Spinal cord (tissue), 10 donors: ENCODE results near the gene KRTAP22-2. TPM values are rescaled to one million over a fixed set of nuclear protein-coding genes. Genes with fewer than 3 reads are reported as not detected.

ENCODE experiments used
- DNase-seq, 6 donors: peaks; one replicate each; pipeline versions ENCODE4 v3.0.0 to v3.0.0-alpha.2; 2013 to 2015; ENCODE audit warnings: low spot score in 6 of 6, low read depth in 4 of 6
- H3K27ac ChIP-seq: one replicate; pipeline ENCODE4 v1.5.1; 2013; ENCODE audit warnings: low read depth, low read length, control low read depth
- H3K27me3 ChIP-seq: one replicate; pipeline ENCODE4 v1.6.1; 2013; ENCODE audit warnings: low read length; ENCODE audit not compliant: control insufficient read depth, insufficient read depth
- H3K36me3 ChIP-seq: one replicate; pipeline ENCODE4 v1.6.1; 2013; ENCODE audit warnings: low read length; ENCODE audit not compliant: control insufficient read depth, insufficient read depth
- H3K4me1 ChIP-seq: one replicate; pipeline ENCODE4 v1.6.1; 2013; ENCODE audit warnings: low read length; ENCODE audit not compliant: control insufficient read depth, insufficient read depth
- H3K4me3 ChIP-seq: one replicate; pipeline ENCODE4 v1.5.1; 2013; ENCODE audit warnings: low read depth, low read length, control low read depth
- H3K9me3 ChIP-seq: one replicate; pipeline ENCODE4 v1.6.1; 2013; ENCODE audit warnings: low read length; ENCODE audit not compliant: control insufficient read depth, insufficient read depth
- WGBS: methylation state at CpG from one replicate; pipeline ENCODE4 v1.1.5; 2013; ENCODE audit warnings: missing lambda C conversion rate; ENCODE audit not compliant: insufficient coverage; 5-methylcytosine and 5-hydroxymethylcytosine counted together
- long read RNA-seq, 4 donors: transcript quantifications; one replicate each; lab custom pipeline, GENCODE V29; 2026
- polyA plus RNA-seq, 2 donors: library from polyadenylated mRNA; unstranded; fragments of 120-200 nt; gene quantifications; one replicate each; pipeline ENCODE4 v1.2.1, GENCODE V29; 2013; ENCODE audit not compliant: insufficient read length in 2 of 2
- total RNA-seq, 2 donors: library from RNA; depleted of rRNA in 1 of 2; stranded (reverse); fragments of 120-200 nt in 1 of 2; fragments of >200 nt in 1 of 2; gene quantifications; one replicate each; pipeline versions ENCODE4 v1.2.3 to v1.2.4, GENCODE V29; 2013 to 2014
- donor health status: healthy.

The KRTAP22-2 gene
- not detected for total RNA-seq
- not detected for polyA plus RNA-seq
- long read RNA-seq, donor 1 = 0 reads
- long read RNA-seq, donor 2 = 0 reads
- long read RNA-seq, donor 3 = 0 reads
- long read RNA-seq, donor 4 = 0 reads

DNA sequence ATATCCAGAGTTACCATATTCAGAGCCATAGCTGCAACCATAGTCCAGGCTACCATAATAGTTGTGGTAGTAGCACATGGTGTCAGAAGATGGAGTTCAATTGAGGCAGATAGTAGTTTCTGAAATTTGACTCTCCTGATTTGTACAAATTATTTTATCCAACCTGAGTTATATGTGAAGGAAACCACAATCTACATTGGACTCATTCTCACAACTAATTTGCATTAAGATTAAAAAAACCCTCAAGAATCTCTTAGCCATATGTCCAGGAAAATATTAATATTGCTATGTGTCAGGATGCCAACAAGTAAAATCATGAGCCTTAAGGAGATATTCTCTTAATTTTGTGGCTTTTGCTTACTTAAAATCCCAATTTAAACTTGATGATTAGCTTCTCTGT lies at the start of gene KRTAP22-2:
KRTAP22-2 (minus strand) TSS at position 101 of the 400 bp plus-strand sequence.
- H3K27me3 ChIP-seq = no peaks in the 10 kb centered on the region
- DNase-seq = no peak
- H3K27ac ChIP-seq = no peak within 1 kb of the TSS
- H3K36me3 ChIP-seq = no peaks in the 10 kb centered on the region
- no peak within 1 kb of the TSS for H3K4me3 ChIP-seq
- H3K4me1 ChIP-seq = no peaks in the 10 kb centered on the region
- no peaks in the 10 kb centered on the region for H3K9me3 ChIP-seq

DNA sequence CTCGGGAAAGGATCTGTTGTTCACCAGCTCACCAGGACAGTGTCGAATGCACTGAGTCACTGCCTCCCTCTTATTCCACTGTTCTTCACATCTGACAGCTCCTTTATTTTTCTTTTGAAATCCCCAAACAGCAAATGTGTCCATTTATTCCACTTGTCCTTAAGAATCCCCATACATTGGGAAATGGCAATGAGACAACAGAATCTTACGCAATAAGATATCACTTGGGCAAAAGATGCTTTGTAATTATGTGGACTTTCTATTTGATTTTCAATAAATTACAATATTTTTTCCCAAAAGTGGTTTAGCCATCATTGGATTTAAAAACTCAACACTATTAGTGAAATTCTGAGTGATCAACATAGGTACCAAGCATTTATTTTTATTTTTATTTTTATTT lies 48.5 kb upstream of the KRTAP22-2 start:
- no CpG with 5 or more reads among the region's 3 CpGs for WGBS
- DNase-seq = no peak
- Histone ChIP-seq H3K36me3 (no peaks in the 10 kb centered on the region), H3K27me3 (no peaks in the 10 kb centered on the region), H3K4me3 (no peak overlapping the region), H3K9me3 (no peaks in the 10 kb centered on the region), H3K4me1 (no peaks in the 10 kb centered on the region), H3K27ac (no peak overlapping the region)

DNA sequence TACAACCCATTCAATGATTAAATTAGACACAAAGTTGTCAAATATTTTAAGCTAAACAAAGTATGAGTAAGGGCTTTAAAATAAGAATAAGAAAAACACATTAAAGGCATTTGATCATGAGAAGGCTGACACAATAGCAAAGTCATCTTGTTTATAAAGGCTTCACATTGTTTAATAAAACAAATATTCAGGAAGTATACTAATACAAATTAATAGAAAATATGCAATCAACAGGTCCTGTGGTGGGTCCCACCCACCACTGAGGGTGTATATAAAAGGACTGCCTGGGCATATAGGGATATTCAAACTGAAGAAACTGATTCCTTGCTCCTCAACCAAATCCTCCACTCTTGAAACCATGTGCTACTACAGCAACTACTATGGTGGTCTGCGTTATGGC lies 44.7 kb upstream of the KRTAP22-2 start, which contains the start of gene KRTAP20-2:
KRTAP20-2 (plus strand) TSS at position 301 of the 400 bp plus-strand sequence; CDS start at position 359, 58 bp downstream.
- H3K27ac ChIP-seq = no peak within 1 kb of the TSS
- no CpG with 5 or more reads among the region's 1 CpG for WGBS
- no peak for DNase-seq

DNA sequence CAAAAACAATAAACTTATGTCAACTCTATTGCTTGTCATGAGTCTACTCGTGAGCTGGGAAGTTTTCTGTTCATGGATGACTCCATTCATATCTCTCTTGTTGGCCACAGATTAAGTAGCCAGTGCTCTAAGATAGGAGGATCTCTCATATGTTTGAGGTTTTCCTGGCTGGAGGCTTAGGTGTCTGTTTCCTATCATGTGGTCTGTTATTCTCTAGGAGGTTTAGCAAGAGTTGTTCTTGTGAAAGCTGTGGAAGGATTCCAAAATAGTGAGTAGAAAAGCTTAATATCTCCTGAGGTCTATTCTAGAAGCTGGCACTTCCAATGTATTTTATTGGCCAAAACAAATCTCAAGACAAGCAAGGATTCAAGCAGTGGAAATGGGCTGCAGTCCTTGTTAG lies 39.0 kb upstream of the KRTAP22-2 start:
- 78% methylated on average over 1 of the region's 1 CpG for WGBS
- no peaks in the 10 kb centered on the region for H3K36me3 ChIP-seq
- no peak overlapping the region for H3K4me3 ChIP-seq
- no peaks in the 10 kb centered on the region for H3K27me3 ChIP-seq
- no peak for DNase-seq
- H3K4me1 ChIP-seq = no peaks in the 10 kb centered on the region
- no peaks in the 10 kb centered on the region for H3K9me3 ChIP-seq
- no peak overlapping the region for H3K27ac ChIP-seq

More for the DNA sequence above, 44.7 kb upstream of the KRTAP22-2 start, which contains the start of gene KRTAP20-2:
- H3K4me1 ChIP-seq = no peaks in the 10 kb centered on the region
- H3K27me3 ChIP-seq = no peaks in the 10 kb centered on the region
- no peaks in the 10 kb centered on the region for H3K9me3 ChIP-seq
- H3K4me3 ChIP-seq = no peak within 1 kb of the TSS
- no peaks in the 10 kb centered on the region for H3K36me3 ChIP-seq

DNA sequence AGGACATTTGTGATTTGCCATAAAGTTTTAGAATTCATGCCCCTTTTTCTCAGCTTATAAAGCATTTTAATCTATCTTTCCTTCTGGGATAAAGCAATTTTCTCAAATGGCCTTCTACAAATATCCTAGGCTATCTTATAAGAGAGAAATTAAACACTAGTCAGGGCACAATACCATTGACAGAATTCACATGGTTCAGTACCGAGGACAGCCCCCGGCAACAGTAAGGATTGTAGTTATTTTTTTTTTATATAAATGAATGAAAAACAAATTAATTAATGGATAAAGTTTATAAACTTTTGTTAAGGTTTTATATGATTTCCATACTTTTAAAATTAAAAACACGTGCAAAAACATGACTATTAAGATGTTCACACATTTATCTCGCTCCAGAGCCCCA lies 37.9 kb upstream of the KRTAP22-2 start:
- no peak for DNase-seq
- no CpG with 5 or more reads among the region's 4 CpGs for WGBS
- Histone ChIP-seq H3K27me3 (no peaks in the 10 kb centered on the region), H3K36me3 (no peaks in the 10 kb centered on the region), H3K27ac (no peak overlapping the region), H3K9me3 (no peaks in the 10 kb centered on the region), H3K4me3 (no peak overlapping the region), H3K4me1 (no peaks in the 10 kb centered on the region)

DNA sequence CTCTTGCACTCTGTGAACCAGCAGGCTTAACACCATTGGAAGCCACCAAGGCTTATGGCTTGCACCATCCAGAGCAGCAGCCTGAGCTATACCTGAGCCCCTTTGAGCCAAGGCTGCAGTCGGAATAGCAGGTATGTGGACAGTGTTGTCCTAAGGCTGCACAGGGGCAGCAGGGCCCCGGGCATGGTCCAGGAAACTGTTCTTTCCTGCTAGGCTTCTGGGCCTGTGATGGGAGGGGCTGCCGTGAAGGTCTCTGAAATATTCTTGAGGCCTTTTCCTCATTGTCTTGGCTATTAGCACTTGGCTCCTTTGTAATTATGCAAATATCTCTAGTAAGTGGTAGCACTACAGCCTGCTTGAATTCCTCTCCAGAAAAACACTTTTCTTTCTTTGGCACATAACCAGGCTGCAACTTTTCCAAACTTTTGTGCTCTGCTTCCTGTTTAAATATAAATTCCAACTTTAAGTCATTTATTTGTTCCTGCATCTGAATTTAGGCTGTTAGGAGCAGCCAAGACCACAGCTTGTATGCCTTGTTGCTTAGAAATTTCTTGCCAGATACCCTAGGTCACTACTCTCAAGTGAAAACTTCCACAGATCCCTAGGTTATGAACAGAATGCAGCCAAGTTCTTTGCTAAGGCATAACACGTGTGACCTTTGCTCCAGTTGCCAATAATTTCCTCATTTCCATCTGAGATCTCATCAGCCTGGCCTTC lies 35.4 kb upstream of the KRTAP22-2 start:
- no peaks in the 10 kb centered on the region for H3K9me3 ChIP-seq
- no peak overlapping the region for H3K4me3 ChIP-seq
- 77% methylated on average over 2 of the region's 4 CpGs for WGBS
- no peaks in the 10 kb centered on the region for H3K4me1 ChIP-seq
- no peak for DNase-seq
- H3K27me3 ChIP-seq = no peaks in the 10 kb centered on the region
- no peaks in the 10 kb centered on the region for H3K36me3 ChIP-seq
- no peak overlapping the region for H3K27ac ChIP-seq

DNA sequence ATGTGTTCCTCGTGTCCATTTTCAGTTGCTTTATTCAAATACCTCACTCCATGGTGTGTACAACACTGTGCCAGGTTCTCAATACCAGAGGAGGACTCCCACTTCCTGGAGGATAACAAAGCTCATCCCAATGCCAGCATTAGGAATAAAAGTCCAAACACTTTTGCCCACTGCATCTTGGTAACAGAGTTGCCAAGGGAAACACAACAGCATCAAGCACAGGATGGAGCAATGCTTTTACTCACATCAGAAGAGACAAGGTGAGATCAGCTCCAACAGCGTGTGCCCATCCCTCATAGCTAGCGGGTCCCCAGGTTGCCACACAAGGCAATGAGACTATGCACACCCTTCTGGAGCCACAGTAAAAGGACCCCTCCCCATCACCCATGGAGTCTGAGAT lies 33.2 kb upstream of the KRTAP22-2 start:
- no peak overlapping the region for H3K27ac ChIP-seq
- H3K36me3 ChIP-seq = no peaks in the 10 kb centered on the region
- no peak for DNase-seq
- H3K4me1 ChIP-seq = no peaks in the 10 kb centered on the region
- WGBS = 91% methylated on average over 3 of the region's 3 CpGs
- H3K4me3 ChIP-seq = no peak overlapping the region
- H3K27me3 ChIP-seq = no peaks in the 10 kb centered on the region
- H3K9me3 ChIP-seq = no peaks in the 10 kb centered on the region

DNA sequence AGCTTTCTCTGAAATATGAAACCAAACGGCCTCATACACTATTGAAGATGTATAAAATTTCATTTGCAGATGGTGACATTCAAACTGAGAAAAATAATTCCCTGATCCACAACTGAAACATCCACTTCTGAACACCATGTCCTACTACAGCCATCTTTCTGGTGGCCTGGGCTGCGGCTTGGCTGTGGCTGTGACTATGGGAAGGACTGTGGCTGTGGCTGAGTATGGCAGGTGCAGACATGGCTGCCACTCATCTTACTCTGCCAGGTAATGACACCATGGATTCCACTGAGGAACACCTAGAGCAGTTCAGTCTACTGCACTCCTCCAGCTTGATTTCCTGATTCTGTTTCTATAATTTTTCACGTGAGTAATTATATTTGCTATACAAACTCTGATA lies 30.3 kb upstream of the KRTAP22-2 start, which contains the start of gene KRTAP20-4:
KRTAP20-4 (plus strand) TSS at position 106 of the 400 bp plus-strand sequence.
- H3K4me1 ChIP-seq = no peaks in the 10 kb centered on the region
- H3K9me3 ChIP-seq = no peaks in the 10 kb centered on the region
- no peak within 1 kb of the TSS for H3K27ac ChIP-seq
- H3K4me3 ChIP-seq = no peak within 1 kb of the TSS
- no peaks in the 10 kb centered on the region for H3K27me3 ChIP-seq
- no peaks in the 10 kb centered on the region for H3K36me3 ChIP-seq
- WGBS = no CpG with 5 or more reads among the region's 3 CpGs
- DNase-seq = no peak

DNA sequence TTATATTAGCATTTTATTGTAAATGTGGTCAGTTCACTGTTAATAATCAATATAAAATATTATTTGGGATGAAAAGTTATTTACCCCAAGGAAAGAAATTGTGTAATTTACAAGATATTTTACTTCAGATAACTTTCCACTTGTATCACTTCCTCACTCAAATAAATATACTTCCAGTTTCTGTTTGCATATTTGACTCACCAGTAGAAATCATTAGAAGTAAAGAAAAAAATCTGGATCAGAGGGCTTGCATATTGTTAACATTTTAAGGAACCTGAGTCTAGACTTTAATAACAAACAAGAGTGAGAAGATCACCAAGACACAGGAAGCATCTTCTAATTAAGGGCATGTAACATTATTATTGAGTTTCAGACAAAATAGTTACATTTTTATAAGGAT lies 29.9 kb upstream of the KRTAP22-2 start:
- Histone ChIP-seq H3K4me3 (no peak overlapping the region), H3K27ac (no peak overlapping the region), H3K4me1 (no peaks in the 10 kb centered on the region), H3K27me3 (no peaks in the 10 kb centered on the region), H3K36me3 (no peaks in the 10 kb centered on the region), H3K9me3 (no peaks in the 10 kb centered on the region)
- no peak for DNase-seq

DNA sequence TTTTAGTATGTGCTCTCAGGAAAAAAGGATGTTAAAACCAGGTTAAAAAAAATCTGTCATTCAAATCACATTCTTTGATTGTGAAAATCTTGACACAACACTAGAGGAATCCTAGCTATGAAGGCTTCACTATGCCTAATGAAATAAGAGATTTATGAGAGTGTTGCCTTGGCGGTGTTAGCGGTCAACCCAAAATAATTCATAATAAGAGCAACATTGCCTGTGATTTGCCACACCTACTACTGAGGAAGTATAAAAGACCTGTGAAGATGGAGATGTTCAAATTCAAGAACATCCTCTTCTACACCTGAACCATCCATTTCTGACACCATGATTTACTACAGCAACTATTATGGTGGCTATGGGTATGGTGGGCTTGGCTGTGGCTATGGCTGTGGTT lies 25.9 kb upstream of the KRTAP22-2 start, which contains the start of gene KRTAP20-1:
KRTAP20-1 (plus strand) TSS at position 301 of the 400 bp plus-strand sequence; CDS start at position 331, 30 bp downstream.
- H3K4me1 ChIP-seq = no peaks in the 10 kb centered on the region
- no peaks in the 10 kb centered on the region for H3K27me3 ChIP-seq
- WGBS = no CpG with 5 or more reads among the region's 2 CpGs
- no peaks in the 10 kb centered on the region for H3K9me3 ChIP-seq
- no peaks in the 10 kb centered on the region for H3K36me3 ChIP-seq
- no peak for DNase-seq
- no peak within 1 kb of the TSS for H3K27ac ChIP-seq
- no peak within 1 kb of the TSS for H3K4me3 ChIP-seq
